Osteocyte (in vitro differentiated cells): ENCODE measurements around the gene MRPL30. TPM values are rescaled to one million over a fixed set of nuclear protein-coding genes. Genes with fewer than 3 reads are reported as not detected.
A peak's percentile ranks its signal among the peaks of the same experiment; 100 is the strongest.

Experiments used
- DNase-seq: peaks from one replicate; pipeline ENCODE4 v3.0.0; 2021; ENCODE audit warnings: mixed read lengths; ENCODE audit not compliant: unreplicated experiment; ENCODE audit errors: extremely low spot score
- H3K27ac Mint-ChIP-seq: one replicate; pipeline ENCODE4 v1.8.0; 2021; ENCODE audit warnings: mild to moderate bottlenecking, mixed read lengths; ENCODE audit not compliant: unreplicated experiment
- H3K27me3 Mint-ChIP-seq: one replicate; pipeline ENCODE4 v1.8.0; 2021; ENCODE audit warnings: mixed read lengths; ENCODE audit not compliant: unreplicated experiment
- H3K36me3 Mint-ChIP-seq: one replicate; pipeline ENCODE4 v1.8.0; 2021; ENCODE audit warnings: mixed read lengths; ENCODE audit not compliant: unreplicated experiment
- H3K4me1 Mint-ChIP-seq: one replicate; pipeline ENCODE4 v1.8.0; 2021; ENCODE audit warnings: mixed read lengths; ENCODE audit not compliant: unreplicated experiment
- H3K4me3 Mint-ChIP-seq: one replicate; pipeline ENCODE4 v1.8.0; 2021; ENCODE audit warnings: mild to moderate bottlenecking, moderate library complexity, mixed read lengths; ENCODE audit not compliant: unreplicated experiment
- H3K9me3 Mint-ChIP-seq: one replicate; pipeline ENCODE4 v1.8.0; 2021; ENCODE audit warnings: mixed read lengths; ENCODE audit not compliant: unreplicated experiment
- CTCF ChIP-seq: fragments of 200-600 bp; sonication (generic); IDR thresholded peaks from 2 replicates; pipeline ENCODE4 v1.5.0; 2021; ENCODE audit warnings: antibody characterized with exemption, mild to moderate bottlenecking, moderate library complexity
- total RNA-seq: library from RNA; stranded (reverse); gene quantifications from 2 replicates; pipeline ENCODE4 v1.2.1, GENCODE V29; 2021

MRPL30 gene
- total RNA-seq, 1 donor from 2014 or later, result 23.1 TPM

- DNase-seq, result peak; percentile 93
- H3K9me3 Mint-ChIP-seq, result no peaks in the 10 kb centered on the region
- H3K4me1 Mint-ChIP-seq, result peaks cover 21% of the 10 kb centered on the region
- peaks cover 8% of the 10 kb centered on the region for H3K36me3 Mint-ChIP-seq
- H3K27me3 Mint-ChIP-seq, result no peaks in the 10 kb centered on the region
- peak within 1 kb of the TSS; percentile 92 for H3K27ac Mint-ChIP-seq
- peak; percentile 23 for TF ChIP-seq CTCF
- peak within 1 kb of the TSS; percentile 87 for H3K4me3 Mint-ChIP-seq
These were observed 26.1 kb upstream of the MRPL30 start, which contains the start of the genes LIPT1 and TSGA10 for GRCh38 chr2:99154643-99155536. Gene LIPT1, plus strand, starts transcription at chr2:99154967. Its CDS starts 6,991 bp downstream, at chr2:99161958. Gene TSGA10, minus strand, starts transcription at chr2:99154942. Its CDS starts 45,503 bp downstream, at chr2:99109439.

- H3K4me3 Mint-ChIP-seq, result peak overlapping the region; percentile 7
- H3K9me3 Mint-ChIP-seq, result no peaks in the 10 kb centered on the region
- DNase-seq, result no peak
- peaks cover 8% of the 10 kb centered on the region for H3K36me3 Mint-ChIP-seq
- H3K4me1 Mint-ChIP-seq, result peaks cover 21% of the 10 kb centered on the region
- H3K27me3 Mint-ChIP-seq, result no peaks in the 10 kb centered on the region
- no peak overlapping the region for H3K27ac Mint-ChIP-seq
- TF ChIP-seq CTCF, result no peak
These were observed 24.1 kb upstream of the MRPL30 start for GRCh38 chr2:99156891-99157290.

- Mint-ChIP-seq H3K36me3 (peaks cover 11% of the 10 kb centered on the region), H3K27ac (no peak overlapping the region), H3K9me3 (no peaks in the 10 kb centered on the region), H3K27me3 (no peaks in the 10 kb centered on the region), H3K4me3 (no peak overlapping the region), H3K4me1 (peaks cover 21% of the 10 kb centered on the region)
- no peak for TF ChIP-seq CTCF
- no peak for DNase-seq
These were observed 22.4 kb upstream of the MRPL30 start for GRCh38 chr2:99158599-99158998.

GRCh38 chr2:99159594-99159993 lies 21.4 kb upstream of the MRPL30 start:
- H3K27me3 Mint-ChIP-seq, result no peaks in the 10 kb centered on the region
- no peak overlapping the region for H3K4me3 Mint-ChIP-seq
- DNase-seq, result no peak

More at GRCh38 chr2:99159594-99159993, 21.4 kb upstream of the MRPL30 start:
- Mint-ChIP-seq H3K27ac (no peak overlapping the region), H3K36me3 (peaks cover 11% of the 10 kb centered on the region), H3K4me1 (peaks cover 12% of the 10 kb centered on the region), H3K9me3 (no peaks in the 10 kb centered on the region)
- TF ChIP-seq CTCF, result no peak
